ENCODE data around the gene WWP2. TPM values are rescaled to one million over a fixed set of nuclear protein-coding genes. Genes with fewer than 3 reads are reported as not detected.

Gene WWP2
- total RNA-seq (2021; ENCODE audit: unreplicated experiment) (22.8 TPM), Bru-seq, nascent RNA (percentile 56 among the genes with signal in this experiment), BruChase-seq, experiment 1, labeled RNA remaining after a 2-hour chase (percentile 48 among the genes with signal in this experiment), BruChase-seq, experiment 2, labeled RNA remaining after a 6-hour chase (percentile 55 among the genes with signal in this experiment)
- polyA plus RNA-seq (2012; ENCODE audit: insufficient read length): 14.1 TPM
- long read RNA-seq, full-length matches to known transcripts: 3 of 26 reads
- long read RNA-seq, partial matches to known transcripts: 7 of 26 reads
- long read RNA-seq, other reads (novel, unspliced or antisense): 16 of 26 reads

- Histone ChIP-seq H3K4me3 (ENCODE audit: low read depth in 2 of 2, low read length in 2 of 2) (peak within 1 kb of the TSS; percentile 85 to 92), H3K27ac (ENCODE audit: low read length) (peak within 1 kb of the TSS; percentile 93), H3K9me3 (ENCODE audit: control insufficient read depth, insufficient read depth, low read depth, low read length) (no peaks in the 10 kb centered on the region), H3K36me3 (ENCODE audit: control insufficient read depth, insufficient read depth, low read length) (no peaks in the 10 kb centered on the region; the same call in 1 of the 2 replicates), H3K4me1 (ENCODE audit: control insufficient read depth, insufficient read depth, low read length) (peaks cover 7% of the 10 kb centered on the region), H3K27me3 (ENCODE audit: control insufficient read depth, insufficient read depth, low read length) (no peaks in the 10 kb centered on the region)
- peak; percentile 18 for DNase-seq (ENCODE audit: low read depth, low spot score)
- intact Hi-C loops (cut with micrococcal nuclease; ENCODE audit: unreplicated experiment): no loop called here
- in situ Hi-C loops (cut with HindIII; ENCODE audit: low pct_unique_long_range_greater_than_20kb, low sequenced_read_pairs): no loop called here
- ChIA-PET CTCF (interaction anchor here (0.6 kb wide), 1 partner anchor 37 kb away, joined by 7 read pairs; no protein-coding TSS in a partner anchor), POLR2A (no interaction called here)
- ATAC-seq: peak; percentile 93
- no peak for TF ChIP-seq TCF7L2 (IDR thresholded peaks at IDR 0.05; ENCODE audit: low read depth, low read length)
- TF ChIP-seq REST (IDR thresholded peaks at IDR 0.05; ENCODE audit: insufficient read depth in 1 of 2, low read depth in 2 of 2, low read length in 1 of 2): no peak
- TF ChIP-seq POLR2AphosphoS5 (IDR thresholded peaks at IDR 0.05; ENCODE audit: low read depth, low read length): peak; percentile 46
- no peak for TF ChIP-seq CTCF (IDR thresholded peaks at IDR 0.05)
- peak; percentile 71; the same call in 1 of the 2 replicates for TF ChIP-seq SIN3A (IDR thresholded peaks at IDR 0.05; ENCODE audit: borderline replicate concordance, insufficient read depth, low read depth, low read length)
- BruUV-seq (replicated peaks): no TSS peak
Measured at GRCh38 chr16:69761983-69762813, at the start of gene WWP2. WWP2 (plus strand) TSS chr16:69762332; CDS start chr16:69787011, 24,679 bp downstream.

- ChIA-PET POLR2A (no interaction called here), CTCF (no interaction called here)
- 0 out of 2 replicates have a peak, but pooled peaks have one; percentile 28 for ATAC-seq
- DNase-seq (ENCODE audit: low read depth, low spot score): no peak
- no peaks in the 10 kb centered on the region for H3K4me1 ChIP-seq (ENCODE audit: control insufficient read depth, insufficient read depth, low read length)
- in situ Hi-C loops (cut with HindIII; ENCODE audit: low pct_unique_long_range_greater_than_20kb, low sequenced_read_pairs) (no loop called here), intact Hi-C loops (cut with micrococcal nuclease; ENCODE audit: unreplicated experiment) (loop anchor here (5.0 kb wide), 1 partner anchor 39 kb away; the partner anchor contains the start of gene NOB1)
- no peaks in the 10 kb centered on the region for H3K9me3 ChIP-seq (ENCODE audit: control insufficient read depth, insufficient read depth, low read depth, low read length)
- BruUV-seq (replicated peaks): no TSS peak
- TF ChIP-seq SIN3A (IDR thresholded peaks at IDR 0.05; ENCODE audit: borderline replicate concordance, insufficient read depth, low read depth, low read length) (no peak), POLR2AphosphoS5 (IDR thresholded peaks at IDR 0.05; ENCODE audit: low read depth, low read length) (no peak), CTCF (IDR thresholded peaks at IDR 0.05) (no peak), TCF7L2 (IDR thresholded peaks at IDR 0.05; ENCODE audit: low read depth, low read length) (no peak), REST (IDR thresholded peaks at IDR 0.05; ENCODE audit: insufficient read depth in 1 of 2, low read depth in 2 of 2, low read length in 1 of 2) (no peak)
- no peak overlapping the region for H3K4me3 ChIP-seq (ENCODE audit: low read depth in 2 of 2, low read length in 2 of 2)
- no peaks in the 10 kb centered on the region for H3K27me3 ChIP-seq (ENCODE audit: control insufficient read depth, insufficient read depth, low read length)
- H3K36me3 ChIP-seq (ENCODE audit: control insufficient read depth, insufficient read depth, low read length): peaks cover 12% of the 10 kb centered on the region
- no peak overlapping the region for H3K27ac ChIP-seq (ENCODE audit: low read length)
Measured at GRCh38 chr16:69712914-69713581, 49.1 kb upstream of the WWP2 start.
